ENCODE data around the gene ZNF680. TPM values are rescaled to one million over a fixed set of nuclear protein-coding genes. Genes with fewer than 3 reads are reported as not detected.

The ZNF680 gene
- polyA plus RNA-seq, 1 experiment = 0.66 TPM

DNA sequence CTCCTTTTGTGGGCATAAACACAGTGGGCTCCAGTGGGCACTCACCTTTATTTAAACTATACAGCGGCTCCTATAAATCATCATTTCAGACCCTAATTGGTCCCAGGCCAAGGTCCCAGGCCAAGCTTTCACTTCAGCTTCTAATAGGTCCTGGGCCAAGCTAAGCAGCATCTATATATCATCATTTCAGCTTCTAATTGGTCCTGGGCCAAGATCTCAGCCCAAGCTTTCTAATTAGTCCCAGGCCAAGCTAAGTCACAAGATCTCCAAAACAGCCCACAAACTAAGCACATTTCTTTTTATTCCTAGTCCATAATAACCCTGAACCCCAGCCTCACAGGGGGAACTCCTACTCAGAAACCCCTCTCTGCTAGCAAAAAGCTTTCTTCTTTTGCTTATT is 47.1 kb downstream of the ZNF680 start:
- ChIA-PET POLR2A (no interaction called here), CTCF (interaction anchor here (1.0 to 1.5 kb wide), 2 partner anchors 11 to 19 kb away, joined by 3 read pairs; no protein-coding TSS in a partner anchor)
- no peak overlapping the region for H3K4me3 ChIP-seq (ENCODE audit: low read depth, low read length)
- H3K27me3 ChIP-seq (ENCODE audit: control insufficient read depth, insufficient read depth, low read length) = no peaks in the 10 kb centered on the region
- no peaks in the 10 kb centered on the region for H3K36me3 ChIP-seq (ENCODE audit: control insufficient read depth, insufficient read depth, low read length)
- DNase-seq (ENCODE audit: low read depth) = no peak
- TF ChIP-seq, protein P1, sequence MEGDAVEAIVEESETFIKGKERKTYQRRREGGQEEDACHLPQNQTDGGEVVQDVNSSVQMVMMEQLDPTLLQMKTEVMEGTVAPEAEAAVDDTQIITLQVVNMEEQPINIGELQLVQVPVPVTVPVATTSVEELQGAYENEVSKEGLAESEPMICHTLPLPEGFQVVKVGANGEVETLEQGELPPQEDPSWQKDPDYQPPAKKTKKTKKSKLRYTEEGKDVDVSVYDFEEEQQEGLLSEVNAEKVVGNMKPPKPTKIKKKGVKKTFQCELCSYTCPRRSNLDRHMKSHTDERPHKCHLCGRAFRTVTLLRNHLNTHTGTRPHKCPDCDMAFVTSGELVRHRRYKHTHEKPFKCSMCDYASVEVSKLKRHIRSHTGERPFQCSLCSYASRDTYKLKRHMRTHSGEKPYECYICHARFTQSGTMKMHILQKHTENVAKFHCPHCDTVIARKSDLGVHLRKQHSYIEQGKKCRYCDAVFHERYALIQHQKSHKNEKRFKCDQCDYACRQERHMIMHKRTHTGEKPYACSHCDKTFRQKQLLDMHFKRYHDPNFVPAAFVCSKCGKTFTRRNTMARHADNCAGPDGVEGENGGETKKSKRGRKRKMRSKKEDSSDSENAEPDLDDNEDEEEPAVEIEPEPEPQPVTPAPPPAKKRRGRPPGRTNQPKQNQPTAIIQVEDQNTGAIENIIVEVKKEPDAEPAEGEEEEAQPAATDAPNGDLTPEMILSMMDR (IDR thresholded peaks at IDR 0.05; ENCODE audit: insufficient read depth, low read depth, low read length) = no peak

DNA sequence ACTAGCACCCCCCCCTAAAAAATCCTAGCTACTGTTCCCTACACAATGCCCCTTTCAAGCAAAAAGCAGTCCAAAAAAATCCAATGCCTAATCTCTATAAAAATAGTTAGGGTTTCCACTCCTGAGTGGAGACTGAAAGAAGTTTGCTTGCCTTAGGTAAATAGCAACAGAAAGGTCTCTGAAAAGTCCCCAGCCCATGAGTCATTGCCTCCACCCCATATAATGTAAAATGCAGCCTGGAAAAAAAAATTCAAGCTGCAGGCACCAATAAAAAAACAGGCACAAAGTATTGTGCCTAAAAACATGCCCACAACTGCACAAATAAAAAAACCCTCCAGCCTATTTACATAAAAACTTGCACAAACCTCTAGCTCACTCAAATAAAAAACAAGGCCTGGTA is 47.5 kb downstream of the ZNF680 start:
- H3K4me3 ChIP-seq (ENCODE audit: low read depth, low read length) = no peak overlapping the region
- H3K36me3 ChIP-seq (ENCODE audit: control insufficient read depth, insufficient read depth, low read length) = no peaks in the 10 kb centered on the region
- ChIA-PET POLR2A (no interaction called here), CTCF (interaction anchor here (1.0 to 1.5 kb wide), 2 partner anchors 11 to 20 kb away, joined by 3 read pairs; no protein-coding TSS in a partner anchor)
- TF ChIP-seq, protein P1 (IDR thresholded peaks at IDR 0.05; ENCODE audit: insufficient read depth, low read depth, low read length) = no peak
- no peaks in the 10 kb centered on the region for H3K27me3 ChIP-seq (ENCODE audit: control insufficient read depth, insufficient read depth, low read length)
- DNase-seq (ENCODE audit: low read depth) = no peak

DNA sequence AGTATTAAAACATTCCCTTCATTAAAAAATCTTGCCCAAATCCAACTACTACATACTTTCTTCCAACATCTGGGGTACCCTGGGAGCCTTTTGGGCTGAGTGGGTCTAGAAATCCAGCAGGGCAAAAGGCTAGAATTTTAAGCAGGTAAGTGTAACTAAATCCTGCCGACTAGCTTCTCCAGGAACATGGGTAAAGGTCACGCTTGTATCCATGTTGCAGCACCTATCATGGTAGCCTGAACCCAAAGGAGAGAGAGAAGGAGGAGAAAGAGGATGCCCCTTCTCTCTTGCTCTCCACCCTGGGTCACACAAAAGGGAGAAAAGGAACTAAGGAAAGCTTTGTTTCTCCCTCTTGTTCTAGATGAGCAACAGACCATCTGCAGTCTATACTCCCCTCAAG is 53.3 kb downstream of the ZNF680 start:
- H3K4me3 ChIP-seq (ENCODE audit: low read depth, low read length) = no peak overlapping the region
- ChIA-PET CTCF (no interaction called here), POLR2A (no interaction called here)
- TF ChIP-seq, protein P1 (IDR thresholded peaks at IDR 0.05; ENCODE audit: insufficient read depth, low read depth, low read length) = no peak
- H3K27me3 ChIP-seq (ENCODE audit: control insufficient read depth, insufficient read depth, low read length) = no peaks in the 10 kb centered on the region
- no peaks in the 10 kb centered on the region for H3K36me3 ChIP-seq (ENCODE audit: control insufficient read depth, insufficient read depth, low read length)
- no peak for DNase-seq (ENCODE audit: low read depth)

DNA sequence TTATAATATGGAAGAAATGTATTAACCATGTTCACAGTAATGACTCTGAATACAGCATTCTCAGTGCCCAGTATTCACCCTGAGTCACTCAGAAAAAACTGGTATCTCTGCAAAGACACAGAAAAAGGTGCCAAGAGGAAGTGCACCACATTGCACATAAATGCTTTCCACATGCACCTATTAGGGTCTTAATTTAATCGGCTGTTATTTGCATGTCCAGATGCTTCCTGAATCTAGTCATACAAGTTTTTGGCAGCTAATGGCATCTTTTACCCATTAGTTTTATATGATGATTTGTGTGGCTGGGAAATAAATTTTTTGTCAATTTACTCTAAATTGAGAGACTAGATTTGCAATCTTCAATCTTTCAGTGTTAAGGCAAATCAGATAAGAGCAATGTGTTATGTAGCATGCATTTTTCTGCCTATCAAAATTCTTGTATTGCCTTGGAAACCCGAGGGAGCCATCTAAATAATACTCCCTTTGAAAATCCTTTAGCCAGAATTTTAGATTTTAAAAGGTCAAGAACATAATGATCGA is 58.2 kb downstream of the ZNF680 start:
- no peak overlapping the region for H3K4me3 ChIP-seq (ENCODE audit: low read depth, low read length)
- POLR2A ChIA-PET = no interaction called here
- DNase-seq (ENCODE audit: low read depth) = no peak
- TF ChIP-seq, protein P1 (IDR thresholded peaks at IDR 0.05; ENCODE audit: insufficient read depth, low read depth, low read length) = no peak
- H3K27me3 ChIP-seq (ENCODE audit: control insufficient read depth, insufficient read depth, low read length) = no peaks in the 10 kb centered on the region
- no peaks in the 10 kb centered on the region for H3K36me3 ChIP-seq (ENCODE audit: control insufficient read depth, insufficient read depth, low read length)
- CTCF ChIA-PET = no interaction called here

DNA sequence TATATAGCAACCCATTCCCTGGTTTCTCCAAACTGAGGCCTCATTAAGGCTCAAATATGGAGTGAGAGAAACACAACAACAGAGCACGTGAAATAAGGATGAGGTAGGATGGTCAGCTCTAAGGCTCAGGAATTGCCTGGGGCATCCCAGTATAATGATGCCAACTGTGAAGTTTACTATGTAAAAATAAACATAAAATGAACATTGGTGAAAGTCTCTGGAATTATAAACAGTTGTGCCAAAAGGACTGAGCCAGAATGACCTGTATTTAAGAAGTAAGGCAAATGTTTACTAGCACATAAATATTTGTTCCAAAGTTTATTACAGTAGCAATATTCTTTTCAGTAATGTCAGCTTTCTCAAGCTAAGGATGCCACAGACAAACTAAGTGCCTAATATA is 64.6 kb downstream of the ZNF680 start:
- no peak overlapping the region for H3K4me3 ChIP-seq (ENCODE audit: low read depth, low read length)
- POLR2A ChIA-PET = no interaction called here
- TF ChIP-seq, protein P1 (IDR thresholded peaks at IDR 0.05; ENCODE audit: insufficient read depth, low read depth, low read length) = no peak
- H3K27me3 ChIP-seq (ENCODE audit: control insufficient read depth, insufficient read depth, low read length) = no peaks in the 10 kb centered on the region
- CTCF ChIA-PET = no interaction called here
- DNase-seq (ENCODE audit: low read depth) = no peak
- no peaks in the 10 kb centered on the region for H3K36me3 ChIP-seq (ENCODE audit: control insufficient read depth, insufficient read depth, low read length)

Data from BJ (cell line).